Tibial nerve (tissue), 4 donors: Measurements from ENCODE around the gene CDH19.

Experiments used
- CTCF ChIP-seq, 5 experiments: fragments of 200-600 bp in 3 of 5; fragments of 450-650 bp in 2 of 5; sonication (generic) in 3 of 5; IDR thresholded peaks; one replicate each; pipeline ENCODE4 v1.5.1; 2016 to 2019; ENCODE audit warnings: antibody characterized with exemption in 5 of 5, mild to moderate bottlenecking in 3 of 5, moderate library complexity in 2 of 5
- EP300 ChIP-seq, 2 donors: sonication (generic); formaldehyde crosslinking; IDR thresholded peaks; one replicate each; pipeline ENCODE4 v1.6.1; 2017; ENCODE audit warnings: antibody characterized with exemption in 2 of 2, mild to moderate bottlenecking in 1 of 2

- TF ChIP-seq EP300 (IDR thresholded peaks at IDR 0.05) (no peak), CTCF (IDR thresholded peaks at IDR 0.05) (no peak)
These were observed 35.2 kb upstream of the CDH19 start for GRCh38 chr18:66638856-66639629.
